Spleen (tissue), 11 donors: Measurements from ENCODE around the gene VSTM2L. TPM values are rescaled to one million over a fixed set of nuclear protein-coding genes. Genes with fewer than 3 reads are reported as not detected.
A peak's percentile ranks its signal among the peaks of the same experiment; 100 is the strongest.

Experiments used
- DNase-seq: peaks from one replicate; pipeline ENCODE4 v3.0.0-alpha.2; 2020
- H3K27ac ChIP-seq, 8 donors: fragments of 200-600 bp; sonication (generic) in 7 of 8; 1 replicate in 4 of 8; 2 replicates in 4 of 8; pipeline versions ENCODE4 v1.5.0 to v1.8.0; 2016 to 2021; ENCODE audit warnings: inconsistent platforms in 4 of 8, mild to moderate bottlenecking in 4 of 8, moderate library complexity in 1 of 8
- H3K27me3 ChIP-seq, 7 donors: fragments of 200-600 bp; sonication (generic) in 6 of 7; replicated peaks in 1 of 7; 1 replicate in 4 of 7; 2 replicates in 3 of 7; pipeline versions ENCODE4 v1.5.0 to v1.8.0; 2016 to 2021; ENCODE audit warnings: inconsistent platforms in 3 of 7, mild to moderate bottlenecking in 1 of 7
- H3K36me3 ChIP-seq, 6 donors: fragments of 200-600 bp; sonication (generic) in 5 of 6; 1 replicate in 4 of 6; 2 replicates in 2 of 6; pipeline versions ENCODE4 v1.5.0 to v1.8.0; 2016 to 2021; ENCODE audit warnings: inconsistent platforms in 2 of 6
- H3K4me1 ChIP-seq, 6 donors: fragments of 200-600 bp; sonication (generic) in 5 of 6; 1 replicate in 3 of 6; 2 replicates in 3 of 6; pipeline versions ENCODE4 v1.5.0 to v1.8.0; 2016 to 2021; ENCODE audit warnings: inconsistent platforms in 3 of 6
- H3K4me3 ChIP-seq, 8 donors: fragments of 200-600 bp; sonication (generic) in 7 of 8; 1 replicate in 4 of 8; 2 replicates in 4 of 8; pipeline versions ENCODE4 v1.5.0 to v1.8.0; 2016 to 2021; ENCODE audit warnings: inconsistent platforms in 4 of 8, mild to moderate bottlenecking in 4 of 8, moderate library complexity in 2 of 8
- H3K9me3 ChIP-seq, 8 donors: fragments of 200-600 bp; sonication (generic) in 7 of 8; 1 replicate in 4 of 8; 2 replicates in 4 of 8; pipeline versions ENCODE4 v1.5.0 to v1.8.0; 2016 to 2021; ENCODE audit warnings: inconsistent platforms in 4 of 8
- POLR2A ChIP-seq, 3 donors: fragments of 450-650 bp; IDR thresholded peaks; one replicate each; pipeline ENCODE4 v1.5.1; 2017; ENCODE audit warnings: antibody characterized with exemption in 3 of 3, mild to moderate bottlenecking in 1 of 3
- POLR2AphosphoS5 ChIP-seq, 3 donors: sonication (generic); formaldehyde crosslinking; IDR thresholded peaks; one replicate each; pipeline ENCODE4 v1.5.1; 2017; ENCODE audit warnings: antibody characterized with exemption in 3 of 3
- WGBS, 5 donors: extraction: QIAGEN DNeasy Blood & Tissue Kit in 3 of 5; methylation state at CpG; one replicate each; pipeline versions ENCODE4 v1.1.5 to v1.1.7; 2013 to 2018; 5-methylcytosine and 5-hydroxymethylcytosine counted together
- intact Hi-C: fragments of 100-400 bp; cut with DNase I; formaldehyde crosslinking; loops from one replicate; pipeline ENCODE4 v1.15.0; 2023; ENCODE audit warnings: low total_unique reads
- polyA plus RNA-seq, 3 donors: library from polyadenylated mRNA; stranded (reverse); fragments of 200-250 nt; gene quantifications; one replicate each; pipeline ENCODE4 v1.2.1, GENCODE V29; 2013
- total RNA-seq, 7 donors: library from RNA; depleted of rRNA in 3 of 7; stranded (reverse); fragments of >200 nt in 3 of 7; fragmentation: NEBNext Ultra II Directional in 4 of 7; extraction: Animal tissue kit (Norgen Biotek cat#: 25700) in 4 of 7; gene quantifications; one replicate each; pipeline versions ENCODE4 v1.1.0 to v1.2.1, GENCODE V29; 2016 to 2021
- TF ChIP-seq, protein P1 (sequence below), 11 experiments: fragments of 200-600 bp in 7 of 11; fragments of 450-650 bp in 4 of 11; sonication (generic) in 4 of 11; IDR thresholded peaks in 8 of 11; conservative IDR thresholded peaks in 3 of 11; 1 replicate in 7 of 11; 2 replicates in 4 of 11; pipeline versions ENCODE4 v1.4.0 to v1.8.0; 2016 to 2021; ENCODE audit warnings: antibody characterized with exemption in 11 of 11, inconsistent platforms in 4 of 11, mild to moderate bottlenecking in 1 of 11
- donor health status: healthy with polysubstance abuse.
- donor health status: DM: no; HTN: no; CAD: no; lungs with moderate emphysema.
- donor health status: DM: no; HTN: no; CAD: no.
- donor health status: Bipolar disorder and iron deficiency.
- donor health status: healthy.
- donor health status: DM: no; HTN: no; CAD: no.
- donor health status: DM: yes; HTN: yes; CAD: no.

The VSTM2L gene
- total and polyA plus RNA-seq, 10 donors: 1.7 to 88.7 (median 24.6) TPM

DNA sequence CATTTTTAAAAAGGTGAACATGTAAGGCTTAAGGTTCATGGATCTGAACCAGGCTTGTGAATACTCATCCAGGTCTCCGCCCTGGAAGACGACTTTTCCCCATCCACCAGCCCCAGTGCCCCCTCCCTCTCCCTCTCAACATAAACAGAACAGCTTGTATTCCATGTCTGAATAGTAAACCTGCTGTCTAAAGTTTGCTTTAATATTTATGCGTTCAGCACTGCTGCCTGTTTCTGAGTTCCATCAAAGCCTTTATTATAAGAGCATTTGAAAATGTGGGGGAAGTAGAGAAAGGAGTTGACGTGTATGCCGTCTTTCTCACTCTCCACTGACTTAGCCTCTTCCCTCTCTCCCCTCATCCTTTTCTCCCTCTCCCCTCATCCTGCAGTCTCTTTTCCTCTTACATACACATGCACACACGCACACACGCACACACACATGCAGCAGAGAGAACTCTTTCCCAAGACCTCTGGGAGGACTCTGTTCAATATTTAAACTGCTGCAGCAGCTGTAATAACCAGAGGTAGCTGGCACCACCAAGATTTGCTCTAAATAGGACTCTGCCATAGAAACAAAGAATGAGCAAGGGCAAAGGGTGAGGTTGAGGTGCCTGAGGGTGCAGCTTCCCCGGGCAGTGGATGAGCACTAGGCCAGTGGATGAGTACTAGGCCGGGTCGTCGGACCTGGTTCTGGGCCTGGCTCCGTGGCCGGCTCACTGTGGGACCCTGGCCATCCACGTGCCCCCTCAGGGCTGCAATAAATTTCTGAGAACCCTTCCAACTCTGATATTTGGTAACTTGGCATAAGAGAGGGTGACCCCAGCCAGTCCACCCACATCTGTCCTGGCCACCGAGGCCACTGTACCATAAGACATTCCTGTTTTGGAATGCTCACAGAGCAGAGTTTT is 35.4 kb upstream of the VSTM2L start:
- Histone ChIP-seq H3K27ac (no peak overlapping the region), H3K4me3 (no peak overlapping the region), H3K9me3 (no peaks in the 10 kb centered on the region), H3K27me3 (no peaks in the 10 kb centered on the region), H3K4me1 (no peaks in the 10 kb centered on the region), H3K36me3 (peaks cover 0 to 100% (median 60%) of the 10 kb centered on the region in 6 donors)
- DNase-seq: peak; percentile 36
- WGBS, 5 donors: 88 to 93% (median 91%) methylated on average over 13 to 15 of the region's 15 CpGs
- intact Hi-C loops: no loop called here
- TF ChIP-seq POLR2AphosphoS5 (IDR thresholded peaks at IDR 0.05) (no peak), POLR2A (IDR thresholded peaks at IDR 0.05) (no peak)
- TF ChIP-seq, protein P1, sequence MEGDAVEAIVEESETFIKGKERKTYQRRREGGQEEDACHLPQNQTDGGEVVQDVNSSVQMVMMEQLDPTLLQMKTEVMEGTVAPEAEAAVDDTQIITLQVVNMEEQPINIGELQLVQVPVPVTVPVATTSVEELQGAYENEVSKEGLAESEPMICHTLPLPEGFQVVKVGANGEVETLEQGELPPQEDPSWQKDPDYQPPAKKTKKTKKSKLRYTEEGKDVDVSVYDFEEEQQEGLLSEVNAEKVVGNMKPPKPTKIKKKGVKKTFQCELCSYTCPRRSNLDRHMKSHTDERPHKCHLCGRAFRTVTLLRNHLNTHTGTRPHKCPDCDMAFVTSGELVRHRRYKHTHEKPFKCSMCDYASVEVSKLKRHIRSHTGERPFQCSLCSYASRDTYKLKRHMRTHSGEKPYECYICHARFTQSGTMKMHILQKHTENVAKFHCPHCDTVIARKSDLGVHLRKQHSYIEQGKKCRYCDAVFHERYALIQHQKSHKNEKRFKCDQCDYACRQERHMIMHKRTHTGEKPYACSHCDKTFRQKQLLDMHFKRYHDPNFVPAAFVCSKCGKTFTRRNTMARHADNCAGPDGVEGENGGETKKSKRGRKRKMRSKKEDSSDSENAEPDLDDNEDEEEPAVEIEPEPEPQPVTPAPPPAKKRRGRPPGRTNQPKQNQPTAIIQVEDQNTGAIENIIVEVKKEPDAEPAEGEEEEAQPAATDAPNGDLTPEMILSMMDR (IDR thresholded peaks at IDR 0.05 in 8 of 11, conservative IDR thresholded peaks at IDR 0.05 in 3 of 11): no peak

DNA sequence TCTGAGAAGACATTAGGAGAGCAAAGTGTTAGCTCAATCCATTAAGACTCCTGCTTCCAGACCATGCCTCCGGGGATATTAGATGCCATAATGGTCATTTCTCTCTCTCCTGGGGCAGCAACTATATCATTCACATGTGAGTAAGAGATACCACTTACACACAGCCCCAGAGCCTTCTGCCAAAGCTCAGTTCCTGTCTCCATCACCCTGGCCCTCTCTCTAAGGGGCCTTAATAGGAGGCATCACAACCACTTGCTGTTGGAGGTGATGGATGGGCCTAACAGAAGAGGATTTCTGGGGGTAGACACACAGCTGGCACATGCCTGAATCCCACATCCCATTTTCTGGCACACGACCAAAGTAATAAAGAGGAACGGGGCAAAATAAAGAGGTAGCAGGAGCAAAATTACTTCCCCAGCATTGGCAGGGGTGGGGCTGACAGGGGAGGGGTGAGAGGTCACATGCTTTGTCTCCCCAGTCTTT is 34.0 kb upstream of the VSTM2L start:
- H3K4me1 ChIP-seq: no peaks in the 10 kb centered on the region
- peak overlapping the region in 1 of 8 donors; percentile 24 for H3K27ac ChIP-seq
- intact Hi-C loops: no loop called here
- H3K9me3 ChIP-seq: no peaks in the 10 kb centered on the region
- H3K4me3 ChIP-seq: no peak overlapping the region
- DNase-seq: no peak
- TF ChIP-seq POLR2AphosphoS5 (IDR thresholded peaks at IDR 0.05): no peak
- TF ChIP-seq, protein P1 (IDR thresholded peaks at IDR 0.05 in 8 of 11, conservative IDR thresholded peaks at IDR 0.05 in 3 of 11): no peak
- TF ChIP-seq POLR2A (IDR thresholded peaks at IDR 0.05): no peak
- peaks cover 0 to 100% (median 66%) of the 10 kb centered on the region in 6 donors for H3K36me3 ChIP-seq
- WGBS, 5 donors: 43 to 82% (median 59%) methylated on average over 3 of the region's 3 CpGs
- H3K27me3 ChIP-seq: no peaks in the 10 kb centered on the region

DNA sequence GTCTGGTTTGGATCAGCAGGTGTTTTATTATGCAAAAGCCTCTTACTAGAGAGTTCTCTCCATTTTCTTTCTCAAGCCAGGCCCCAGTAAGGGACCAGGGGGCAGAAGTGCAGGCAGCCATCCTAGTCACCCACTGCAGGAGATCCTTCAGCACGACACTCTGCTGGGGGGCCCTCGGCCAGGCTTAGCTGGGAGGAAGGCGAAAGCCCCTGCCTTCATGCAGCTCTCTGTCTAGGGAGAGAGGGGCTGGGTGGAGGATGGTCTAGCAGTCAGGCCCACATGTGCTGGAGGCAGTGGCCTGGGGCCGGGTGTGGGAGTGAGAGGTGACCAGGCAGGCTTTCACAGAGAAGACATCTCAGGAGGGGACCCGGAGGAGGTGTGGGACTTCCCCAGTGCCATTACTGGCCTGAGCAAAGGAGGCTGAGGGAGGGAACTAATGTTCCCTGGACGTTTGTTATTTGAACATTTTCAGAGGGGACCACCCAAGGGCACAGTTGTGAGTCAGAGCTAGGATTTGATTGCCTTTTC is 33.5 kb upstream of the VSTM2L start:
- H3K36me3 ChIP-seq: peaks cover 0 to 100% (median 69%) of the 10 kb centered on the region in 6 donors
- WGBS, 5 donors: 79 to 94% (median 85%) methylated on average over 5 to 6 of the region's 6 CpGs
- no peaks in the 10 kb centered on the region for H3K4me1 ChIP-seq
- intact Hi-C loops: no loop called here
- H3K27me3 ChIP-seq: no peaks in the 10 kb centered on the region
- peak overlapping the region in 1 of 8 donors; percentile 24 for H3K27ac ChIP-seq
- TF ChIP-seq POLR2AphosphoS5 (IDR thresholded peaks at IDR 0.05) (no peak), POLR2A (IDR thresholded peaks at IDR 0.05) (no peak)
- TF ChIP-seq, protein P1 (IDR thresholded peaks at IDR 0.05 in 8 of 11, conservative IDR thresholded peaks at IDR 0.05 in 3 of 11): no peak
- DNase-seq: peak; percentile 45
- H3K9me3 ChIP-seq: no peaks in the 10 kb centered on the region
- H3K4me3 ChIP-seq: no peak overlapping the region

DNA sequence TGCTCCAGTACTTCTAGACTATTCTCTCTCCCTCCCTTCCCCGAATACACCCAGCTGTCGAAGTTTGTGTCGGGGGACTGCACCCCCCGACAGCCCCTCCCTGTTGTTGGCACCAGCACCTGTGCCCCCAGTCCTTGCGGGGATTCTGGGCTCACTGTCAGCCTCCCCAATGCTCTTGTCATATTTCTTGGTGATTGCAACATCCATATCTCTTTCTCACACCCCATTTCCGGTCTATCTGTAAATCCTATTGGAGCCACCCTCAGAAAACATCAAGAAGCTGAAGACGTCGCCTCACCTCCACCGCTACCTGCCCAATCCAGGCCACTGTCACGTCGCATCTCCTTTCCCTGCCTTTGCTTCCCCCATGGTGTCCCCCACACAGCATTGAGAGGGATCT is 32.6 kb upstream of the VSTM2L start:
- no peaks in the 10 kb centered on the region for H3K27me3 ChIP-seq
- H3K36me3 ChIP-seq: peaks cover 0 to 100% (median 70%) of the 10 kb centered on the region in 6 donors
- DNase-seq: peak; percentile 40
- H3K4me3 ChIP-seq: no peak overlapping the region
- no peak for TF ChIP-seq POLR2AphosphoS5 (IDR thresholded peaks at IDR 0.05)
- no peaks in the 10 kb centered on the region for H3K9me3 ChIP-seq
- no peaks in the 10 kb centered on the region for H3K4me1 ChIP-seq
- H3K27ac ChIP-seq: no peak overlapping the region
- WGBS, 5 donors: 86 to 94% (median 86%) methylated on average over 11 of the region's 11 CpGs
- intact Hi-C loops: no loop called here
